Ovary (tissue), 3 donors: Measurements from ENCODE around the gene PCDHGA2.

Experiments
- EP300 ChIP-seq: sonication (generic); formaldehyde crosslinking; IDR thresholded peaks from one replicate; pipeline ENCODE4 v1.6.1; 2017; ENCODE audit warnings: antibody characterized with exemption
- POLR2A ChIP-seq: fragments of 450-650 bp; IDR thresholded peaks from one replicate; pipeline ENCODE4 v1.6.1; 2017; ENCODE audit warnings: antibody characterized with exemption, mild to moderate bottlenecking, moderate library complexity
- TF ChIP-seq, protein P1 (sequence below), 3 donors: fragments of 450-650 bp in 2 of 3; fragments of 200-600 bp in 1 of 3; IDR thresholded peaks; one replicate each; pipeline versions ENCODE4 v1.5.1 to v1.8.0; 2016 to 2022; ENCODE audit warnings: antibody characterized with exemption in 3 of 3, mild to moderate bottlenecking in 1 of 3
- donor health status: DM: no; HTN: no; CAD: no.

DNA sequence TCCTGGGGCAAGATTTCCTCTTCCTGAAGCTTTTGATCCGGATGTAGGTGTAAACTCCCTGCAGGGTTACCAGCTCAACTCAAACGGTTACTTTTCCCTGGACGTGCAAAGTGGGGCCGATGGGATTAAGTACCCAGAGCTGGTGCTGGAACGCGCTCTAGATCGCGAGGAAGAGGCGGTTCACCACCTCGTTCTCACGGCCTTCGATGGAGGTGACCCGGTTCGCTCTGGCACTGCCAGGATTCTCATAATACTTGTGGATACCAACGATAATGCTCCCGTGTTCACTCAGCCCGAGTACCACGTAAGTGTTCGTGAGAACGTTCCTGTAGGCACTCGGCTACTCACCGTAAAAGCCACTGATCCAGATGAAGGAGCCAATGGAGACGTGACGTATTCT lies 17.1 kb downstream of the PCDHGA2 start:
- no peak for TF ChIP-seq POLR2A
- TF ChIP-seq, protein P1, sequence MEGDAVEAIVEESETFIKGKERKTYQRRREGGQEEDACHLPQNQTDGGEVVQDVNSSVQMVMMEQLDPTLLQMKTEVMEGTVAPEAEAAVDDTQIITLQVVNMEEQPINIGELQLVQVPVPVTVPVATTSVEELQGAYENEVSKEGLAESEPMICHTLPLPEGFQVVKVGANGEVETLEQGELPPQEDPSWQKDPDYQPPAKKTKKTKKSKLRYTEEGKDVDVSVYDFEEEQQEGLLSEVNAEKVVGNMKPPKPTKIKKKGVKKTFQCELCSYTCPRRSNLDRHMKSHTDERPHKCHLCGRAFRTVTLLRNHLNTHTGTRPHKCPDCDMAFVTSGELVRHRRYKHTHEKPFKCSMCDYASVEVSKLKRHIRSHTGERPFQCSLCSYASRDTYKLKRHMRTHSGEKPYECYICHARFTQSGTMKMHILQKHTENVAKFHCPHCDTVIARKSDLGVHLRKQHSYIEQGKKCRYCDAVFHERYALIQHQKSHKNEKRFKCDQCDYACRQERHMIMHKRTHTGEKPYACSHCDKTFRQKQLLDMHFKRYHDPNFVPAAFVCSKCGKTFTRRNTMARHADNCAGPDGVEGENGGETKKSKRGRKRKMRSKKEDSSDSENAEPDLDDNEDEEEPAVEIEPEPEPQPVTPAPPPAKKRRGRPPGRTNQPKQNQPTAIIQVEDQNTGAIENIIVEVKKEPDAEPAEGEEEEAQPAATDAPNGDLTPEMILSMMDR (IDR thresholded peaks at IDR 0.05) = no peak
- TF ChIP-seq EP300 = no peak
